AG04450 (cell line): ENCODE measurements around the gene TMEM42. TPM values are rescaled to one million over a fixed set of nuclear protein-coding genes. Genes with fewer than 3 reads are reported as not detected.
A peak's percentile ranks its signal among the peaks of the same experiment; 100 is the strongest.

Experiments used
- CTCF ChIA-PET: fragments of 300-600, 350-600 bp; formaldehyde crosslinking; extraction: SDS; loops from one replicate; lab custom pipeline; 2022; ENCODE audit warnings: antibody characterized with exemption, inconsistent platforms; lab: Charles Lee
- POLR2A ChIA-PET: fragments of 350-600 bp; formaldehyde crosslinking; extraction: SDS; loops from one replicate; lab custom pipeline; 2021; ENCODE audit warnings: antibody characterized with exemption, inconsistent platforms; lab: Yijun Ruan, JAX
- DNase-seq: peaks from one replicate; pipeline ENCODE4 v3.0.0-alpha.2; 2011; ENCODE audit warnings: low read depth, low spot score
- H3K27ac ChIP-seq: one replicate; pipeline ENCODE4 v1.5.1; 2012; ENCODE audit warnings: low read depth, low read length, control low read depth
- H3K27me3 ChIP-seq: one replicate; pipeline ENCODE4 v1.6.0; 2012; ENCODE audit warnings: low read length; ENCODE audit not compliant: control insufficient read depth, insufficient read depth
- H3K4me3 ChIP-seq: 2 replicates; pipeline ENCODE4 v1.5.1; 2011; ENCODE audit warnings: mild to moderate bottlenecking, low read depth, low read length, control low read depth
- H3K9me3 ChIP-seq: 2 replicates; pipeline ENCODE4 v1.5.1; 2012; ENCODE audit warnings: low read length; ENCODE audit not compliant: control insufficient read depth, insufficient read depth
- CTCF ChIP-seq: IDR thresholded peaks from 2 replicates; pipeline ENCODE4 v1.5.1; 2011; ENCODE audit warnings: low read depth, low read length, control low read depth, inconsistent platforms
- polyA plus RNA-seq: library from polyadenylated mRNA; depleted of rRNA; stranded (reverse); fragments of >200 nt; gene quantifications from 2 replicates; pipeline ENCODE4 v1.2.3, GENCODE V29; 2011

The TMEM42 gene
- polyA plus RNA-seq, 1 experiment: 25.7 TPM

GRCh38 chr3:44860117-44860516, 1.6 kb upstream of the TMEM42 start:
- DNase-seq: no peak
- Histone ChIP-seq H3K27me3 (no peaks in the 10 kb centered on the region), H3K9me3 (no peaks in the 10 kb centered on the region; the same call in 1 of the 2 replicates), H3K4me3 (no peak overlapping the region), H3K27ac (no peak overlapping the region)
- no peak for TF ChIP-seq CTCF
- ChIA-PET POLR2A (no interaction called here), CTCF (no interaction called here)

- DNase-seq: no peak
- ChIA-PET POLR2A (no interaction called here), CTCF (interaction anchor here (0.7 kb wide), 1 partner anchor 20 kb away, joined by 3 read pairs; no protein-coding TSS in a partner anchor)
- H3K4me3 ChIP-seq: peak overlapping the region; percentile 78
- TF ChIP-seq CTCF: no peak
- H3K9me3 ChIP-seq: no peaks in the 10 kb centered on the region
- H3K27ac ChIP-seq: peak overlapping the region; percentile 47
- no peaks in the 10 kb centered on the region for H3K27me3 ChIP-seq
Observed at GRCh38 chr3:44862226-44862637, 520 bp downstream of the TMEM42 start.

GRCh38 chr3:44865272-44866035, 3.7 kb downstream of the TMEM42 start:
- ChIA-PET CTCF (no interaction called here), POLR2A (no interaction called here)
- H3K27me3 ChIP-seq: no peaks in the 10 kb centered on the region
- H3K27ac ChIP-seq: peak overlapping the region; percentile 21
- no peak overlapping the region for H3K4me3 ChIP-seq
- H3K9me3 ChIP-seq: no peaks in the 10 kb centered on the region
- no peak for TF ChIP-seq CTCF
- DNase-seq: no peak

- H3K27ac ChIP-seq: no peak overlapping the region
- POLR2A ChIA-PET: interaction anchor here (0.6 kb wide), 1 partner anchor 48 kb away, joined by 3 read pairs; no protein-coding TSS in a partner anchor
Observed at GRCh38 chr3:44867421-44868111, 5.9 kb downstream of the TMEM42 start.

More at GRCh38 chr3:44867421-44868111, 5.9 kb downstream of the TMEM42 start:
- Histone ChIP-seq H3K9me3 (no peaks in the 10 kb centered on the region), H3K4me3 (no peak overlapping the region), H3K27me3 (no peaks in the 10 kb centered on the region)
- no peak for DNase-seq
- CTCF ChIA-PET: no interaction called here
- no peak for TF ChIP-seq CTCF
